IMR-90 (cell line): ENCODE data around the gene DICER1. TPM values are rescaled to one million over a fixed set of nuclear protein-coding genes. Genes with fewer than 3 reads are reported as not detected.

Experiments used
- ATAC-seq: fragments of 200-7000 bp; cut with Tn5 transposase; 2 replicates; pipeline ENCODE4 v1.9.1; 2020; ENCODE audit warnings: low read depth, mild to moderate bottlenecking, moderate library complexity
- BruUV-seq: library from RNA; stranded (reverse); fragments of 400-500 nt; replicated peaks from 2 replicates; lab custom pipeline; 2021; lab: Mats Ljungman, UMichigan
- CTCF ChIA-PET: fragments of 300-600 bp; formaldehyde crosslinking; extraction: SDS; loops from one replicate; lab custom pipeline; 2021; ENCODE audit warnings: antibody characterized with exemption; lab: Yijun Ruan, JAX
- POLR2A ChIA-PET: fragments of 300-600 bp; sonication (Branson Sonifier 250); formaldehyde crosslinking; loops from one replicate; lab custom pipeline; 2022; ENCODE audit warnings: antibody characterized with exemption; ENCODE audit not compliant: unreplicated experiment; lab: Charles Lee
- DNase-seq: peaks from one replicate; pipeline ENCODE4 v3.0.0; 2013
- H2AFZ ChIP-seq: replicated peaks from 2 replicates; pipeline ENCODE3; 2013; ENCODE audit warnings: low read length, mild to moderate bottlenecking; ENCODE audit not compliant: poor library complexity
- H2AK5ac ChIP-seq: 2 replicates; pipeline ENCODE4 v1.6.1; 2013; ENCODE audit warnings: low read depth, low read length, inconsistent platforms
- H2AK9ac ChIP-seq: replicated peaks from 2 replicates; pipeline ENCODE3; 2013; ENCODE audit warnings: mild to moderate bottlenecking, low read depth, low read length, moderate library complexity; ENCODE audit not compliant: poor library complexity
- H2BK120ac ChIP-seq: 2 replicates; pipeline ENCODE4 v1.6.1; 2013; ENCODE audit warnings: low read depth, low read length, inconsistent platforms
- H2BK15ac ChIP-seq: 3 replicates; pipeline ENCODE4 v1.6.1; 2013; ENCODE audit warnings: low read depth, low read length, inconsistent platforms
- H2BK20ac ChIP-seq: 2 replicates; pipeline ENCODE4 v1.6.1; 2013; ENCODE audit warnings: low read depth, mild to moderate bottlenecking, inconsistent platforms, low read length, moderate library complexity
- H2BK5ac ChIP-seq: 2 replicates; pipeline ENCODE4 v1.6.1; 2013; ENCODE audit warnings: mild to moderate bottlenecking, low read depth, low read length, inconsistent platforms; ENCODE audit not compliant: poor library complexity, severe bottlenecking
- H3K14ac ChIP-seq: replicated peaks from 2 replicates; pipeline ENCODE4 v1.6.1; 2013; ENCODE audit warnings: low read depth, low read length, inconsistent platforms
- H3K18ac ChIP-seq: 2 replicates; pipeline ENCODE4 v1.6.1; 2013; ENCODE audit warnings: low read depth, low read length, control low read depth
- H3K23ac ChIP-seq: 2 replicates; pipeline ENCODE4 v1.6.1; 2013; ENCODE audit warnings: low read depth, low read length, inconsistent platforms
- H3K27ac ChIP-seq: 2 replicates; pipeline ENCODE4 v1.5.1; 2013; ENCODE audit warnings: mild to moderate bottlenecking, control low read depth, low read length; ENCODE audit not compliant: insufficient read depth
- H3K27me3 ChIP-seq: 2 replicates; pipeline ENCODE4 v1.6.1; 2013; ENCODE audit warnings: low read length; ENCODE audit not compliant: control insufficient read depth, insufficient read depth
- H3K36me3 ChIP-seq: 2 replicates; pipeline ENCODE4 v1.6.1; 2013; ENCODE audit warnings: low read length, mixed read lengths; ENCODE audit not compliant: control insufficient read depth, insufficient read depth
- H3K4ac ChIP-seq: 2 replicates; pipeline ENCODE4 v1.6.1; 2013; ENCODE audit warnings: low read depth, low read length, inconsistent platforms
- H3K4me1 ChIP-seq: 2 replicates; pipeline ENCODE4 v1.6.1; 2013; ENCODE audit warnings: low read length, mixed read lengths; ENCODE audit not compliant: control insufficient read depth, insufficient read depth
- H3K4me2 ChIP-seq: 2 replicates; pipeline ENCODE4 v1.6.1; 2013; ENCODE audit warnings: low read depth, mild to moderate bottlenecking, control low read depth, low read length, moderate library complexity
- H3K4me3 ChIP-seq: 2 replicates; pipeline ENCODE4 v1.5.1; 2013; ENCODE audit warnings: low read depth, mild to moderate bottlenecking, control low read depth, low read length, moderate library complexity; ENCODE audit not compliant: insufficient read depth
- H3K56ac ChIP-seq: 2 replicates; pipeline ENCODE4 v1.6.1; 2013; ENCODE audit warnings: low read length, inconsistent platforms; ENCODE audit not compliant: insufficient read depth; ENCODE audit errors: extremely low read depth
- H3K79me1 ChIP-seq, 2 experiments: 2 replicates each; pipeline ENCODE4 v1.6.1; 2013; ENCODE audit warnings: low read length in 2 of 2, inconsistent platforms in 1 of 2, low read depth in 1 of 2
- H3K9ac ChIP-seq: 2 replicates; pipeline ENCODE4 v1.6.1; 2013; ENCODE audit warnings: low read depth, low read length, control low read depth
- H3K9me1 ChIP-seq: 2 replicates; pipeline ENCODE4 v1.6.1; 2013; ENCODE audit warnings: low read length, inconsistent platforms; ENCODE audit not compliant: insufficient read depth
- H3K9me3 ChIP-seq: 2 replicates; pipeline ENCODE4 v1.6.1; 2013; ENCODE audit warnings: low read length; ENCODE audit not compliant: control insufficient read depth, insufficient read depth
- H4K20me1 ChIP-seq: 2 replicates; pipeline ENCODE4 v1.6.1; 2013; ENCODE audit warnings: low read length, inconsistent platforms; ENCODE audit not compliant: insufficient read depth
- H4K5ac ChIP-seq: 2 replicates; pipeline ENCODE4 v1.6.1; 2013; ENCODE audit warnings: mild to moderate bottlenecking, low read depth, low read length, control low read depth
- H4K8ac ChIP-seq, 2 experiments: 2 replicates each; pipeline ENCODE4 v1.6.1; 2013; ENCODE audit warnings: low read depth in 2 of 2, low read length in 2 of 2, control low read depth in 1 of 2, inconsistent platforms in 1 of 2
- H4K91ac ChIP-seq: 2 replicates; pipeline ENCODE4 v1.6.1; 2013; ENCODE audit warnings: low read depth, low read length, inconsistent platforms; ENCODE audit not compliant: insufficient read depth
- USF2 ChIP-seq: fragments of 150-350 bp; IDR thresholded peaks from 2 replicates; pipeline ENCODE4 v1.6.1; 2017; ENCODE audit warnings: mild to moderate bottlenecking, antibody characterized with exemption, low read length, low read depth
- WGBS, 2 experiments: methylation state at CpG; one replicate each; pipeline versions ENCODE4 v1.1.5 to v1.1.7; 2013; ENCODE audit warnings: missing lambda C conversion rate in 2 of 2; ENCODE audit not compliant: insufficient read length in 1 of 2; ENCODE audit errors: extremely low coverage in 2 of 2; 5-methylcytosine and 5-hydroxymethylcytosine counted together
- dilution Hi-C: fragments of 300-500 bp; cut with HindIII; formaldehyde crosslinking; loops from one replicate; pipeline ENCODE4 v1.14.3; 2018; ENCODE audit warnings: low sequenced_read_pairs; ENCODE audit not compliant: unreplicated experiment
- in situ Hi-C: fragments of 300-500 bp; cut with MboI; formaldehyde crosslinking; loops from 3 replicates; pipeline ENCODE4 v1.14.3; 2019; ENCODE audit warnings: low sequenced_read_pairs, inconsistent platforms, mixed read lengths
- intact Hi-C: fragments of 100-400 bp; cut with micrococcal nuclease; formaldehyde crosslinking; loops from 2 replicates; pipeline ENCODE4 v1.10.0; 2022
- polyA plus RNA-seq, 3 experiments: library from polyadenylated mRNA; depleted of rRNA; stranded (reverse); fragments of >200 nt; gene quantifications; 2 replicates each; pipeline ENCODE4 v1.2.3, GENCODE V29; 2012; ENCODE audit warnings: low replicate concordance in 1 of 3
- total RNA-seq: library from RNA; depleted of rRNA; stranded (reverse); fragments of >200 nt; gene quantifications from 2 replicates; pipeline ENCODE4 v1.2.3, GENCODE V29; 2012

Gene DICER1
- total and polyA plus RNA-seq, 2 of the 4 experiments (the other 2 are of a cell fraction), result 9.7 to 49.5 TPM

DNA sequence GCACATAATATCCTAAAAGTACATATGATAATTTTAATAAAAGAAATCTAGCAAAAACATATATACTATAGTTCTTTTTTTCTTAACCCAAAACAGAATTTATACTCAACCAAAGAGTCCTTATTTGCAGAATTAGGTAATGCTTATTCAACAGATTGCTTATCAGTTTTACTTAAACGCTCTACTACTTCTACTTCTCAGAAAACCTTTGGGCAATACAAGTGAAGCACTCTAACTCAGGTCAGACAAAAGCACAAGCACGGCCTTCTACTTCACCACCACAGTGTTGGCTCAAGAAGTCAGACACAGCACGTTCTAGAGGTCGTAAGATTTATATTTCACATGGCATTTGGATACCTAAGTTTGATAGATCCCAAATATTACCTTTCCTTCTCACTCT lies 29.2 kb downstream of the DICER1 start:
- H4K8ac ChIP-seq, result no peak overlapping the region
- no peak overlapping the region for H2BK120ac ChIP-seq
- no peak overlapping the region for H3K56ac ChIP-seq
- dilution Hi-C loops, result no loop called here
- peaks cover 2% of the 10 kb centered on the region; the same call in 1 of the 2 replicates for H3K9me1 ChIP-seq
- no peak overlapping the region for H2AFZ ChIP-seq
- no peak overlapping the region for H4K91ac ChIP-seq
- H4K20me1 ChIP-seq, result peaks cover 1% of the 10 kb centered on the region
- POLR2A ChIA-PET, result no interaction called here
- H3K4me2 ChIP-seq, result no peak overlapping the region
- H3K18ac ChIP-seq, result no peak overlapping the region
- no peak overlapping the region for H2AK9ac ChIP-seq
- peaks cover 7% of the 10 kb centered on the region for H3K4me1 ChIP-seq
- no peak overlapping the region for H4K5ac ChIP-seq
- DNase-seq (no peak), ATAC-seq (no peak)
- H3K23ac ChIP-seq, result no peak overlapping the region
- intact Hi-C loops, result loop anchor here (10.0 kb wide), 1 partner anchor 407 kb away; the partner anchor contains the start of gene GLRX5
- WGBS, 2 experiments, result no CpG with 5 or more reads among the region's 4 CpGs
- no peak overlapping the region for H3K14ac ChIP-seq
- in situ Hi-C loops, result loop anchor here (25.0 kb wide), 1 partner anchor 384 kb away; the partner anchor contains the start of gene SYNE3
- TF ChIP-seq USF2, result no peak
- H2BK5ac ChIP-seq, result peak overlapping the region; percentile 32
- no peak overlapping the region for H3K4me3 ChIP-seq
- no peak overlapping the region for H2BK15ac ChIP-seq
- no peak overlapping the region; the same call in 1 of the 2 replicates for H2AK5ac ChIP-seq
- H3K4ac ChIP-seq, result no peak overlapping the region
- no peak overlapping the region for H3K9ac ChIP-seq
- peaks cover 14% of the 10 kb centered on the region for H3K36me3 ChIP-seq
- H3K27me3 ChIP-seq, result no peaks in the 10 kb centered on the region
- CTCF ChIA-PET, result no interaction called here
- H3K79me1 ChIP-seq, result peaks cover 24 to 41% of the 10 kb centered on the region in 2 experiments
- H2BK20ac ChIP-seq, result no peak overlapping the region
- no peak overlapping the region for H3K27ac ChIP-seq
- no TSS peak for BruUV-seq
- no peaks in the 10 kb centered on the region for H3K9me3 ChIP-seq
